Endodermal cell (in vitro differentiated cells): ENCODE data around the gene ZMYND8. TPM values are rescaled to one million over a fixed set of nuclear protein-coding genes. Genes with fewer than 3 reads are reported as not detected.
"Not testable (repeated sequence)": the region's sequence is repeated elsewhere in the genome, so short reads cannot be mapped to it uniquely, and the experiment has no call there.

Experiments
- DNase-seq: peaks from one replicate; pipeline ENCODE4 v3.0.0-alpha.2; 2017
- H3K27ac ChIP-seq: 2 replicates; pipeline ENCODE4 v1.5.1; 2013; ENCODE audit warnings: mild to moderate bottlenecking, low read depth, low read length, moderate library complexity
- H3K27me3 ChIP-seq: 2 replicates; pipeline ENCODE4 v1.6.1; 2013; ENCODE audit warnings: mild to moderate bottlenecking, low read length, moderate library complexity; ENCODE audit not compliant: insufficient read depth, control insufficient read depth, poor library complexity, severe bottlenecking
- H3K36me3 ChIP-seq: 2 replicates; pipeline ENCODE4 v1.7.0; 2013; ENCODE audit warnings: mild to moderate bottlenecking, low read length, moderate library complexity; ENCODE audit not compliant: control insufficient read depth, insufficient read depth
- H3K4me1 ChIP-seq: one replicate; pipeline ENCODE4 v1.7.0; 2013; ENCODE audit warnings: low read length; ENCODE audit not compliant: control insufficient read depth, insufficient read depth
- H3K4me3 ChIP-seq: 2 replicates; pipeline ENCODE4 v1.5.1; 2013; ENCODE audit warnings: mild to moderate bottlenecking, low read length, moderate library complexity
- H3K9ac ChIP-seq: 2 replicates; pipeline ENCODE4 v1.6.1; 2013; ENCODE audit warnings: mild to moderate bottlenecking, low read length, moderate library complexity; ENCODE audit not compliant: poor library complexity, severe bottlenecking; ENCODE audit errors: extremely low read depth
- H3K9me3 ChIP-seq: 2 replicates; pipeline ENCODE4 v1.6.1; 2013; ENCODE audit warnings: mild to moderate bottlenecking, low read length, moderate library complexity; ENCODE audit not compliant: control insufficient read depth
- H3K27ac Mint-ChIP-seq: 2 replicates; pipeline ENCODE4 v1.8.0; 2020; ENCODE audit warnings: mixed read lengths
- H3K27me3 Mint-ChIP-seq: 2 replicates; pipeline ENCODE4 v1.8.0; 2021; ENCODE audit warnings: mild to moderate bottlenecking, mixed read lengths; ENCODE audit not compliant: insufficient read depth
- H3K36me3 Mint-ChIP-seq: 2 replicates; pipeline ENCODE4 v1.8.0; 2020; ENCODE audit warnings: low read depth, mixed read lengths
- H3K4me1 Mint-ChIP-seq: 2 replicates; pipeline ENCODE4 v1.8.0; 2020; ENCODE audit warnings: mixed read lengths
- H3K4me3 Mint-ChIP-seq: 2 replicates; pipeline ENCODE4 v1.8.0; 2020; ENCODE audit warnings: mild to moderate bottlenecking, moderate library complexity, mixed read lengths
- H3K9me3 Mint-ChIP-seq: 2 replicates; pipeline ENCODE4 v1.8.0; 2020; ENCODE audit warnings: mild to moderate bottlenecking, mixed read lengths
- CTCF ChIP-seq: fragments of 200-600 bp; sonication (generic); conservative IDR thresholded peaks from 2 replicates; pipeline ENCODE4 v1.5.0; 2021; ENCODE audit warnings: antibody characterized with exemption, mild to moderate bottlenecking
- WGBS, 2 experiments: methylation state at CpG; one replicate each; pipeline versions ENCODE4 v1.1.5 to v1.1.7; 2013; ENCODE audit warnings: missing lambda C conversion rate in 2 of 2, mixed read lengths in 1 of 2; ENCODE audit not compliant: insufficient coverage in 1 of 2, insufficient read length in 1 of 2; 5-methylcytosine and 5-hydroxymethylcytosine counted together
- total RNA-seq, 2 donors: library from RNA; stranded (reverse); fragmentation: NEBNext Ultra II Directional in 1 of 2; extraction: Animal tissue kit (Norgen Biotek cat#: 25700) in 1 of 2; gene quantifications; 2 replicates in 1 of 2; 3 replicates in 1 of 2; pipeline ENCODE4 v1.2.1, GENCODE V29; 2021

ZMYND8 gene
- total RNA-seq, 2 donors from 2014 or later = 85.0 to 99.9 TPM

- H3K27ac Mint-ChIP-seq = no peak overlapping the region
- no peak for TF ChIP-seq CTCF
- Histone ChIP-seq H3K4me1 (no peaks in the 10 kb centered on the region), H3K9me3 (no peaks in the 10 kb centered on the region), H3K36me3 (peaks cover 70% of the 10 kb centered on the region), H3K4me3 (no peak overlapping the region), H3K9ac (no peak overlapping the region), H3K27ac (no peak overlapping the region), H3K27me3 (no peaks in the 10 kb centered on the region)
- peaks cover 4% of the 10 kb centered on the region for H3K4me1 Mint-ChIP-seq
- 64 to 82% methylated on average over 3 to 7 of the region's 7 CpGs for WGBS, 2 experiments
- no peaks in the 10 kb centered on the region for H3K9me3 Mint-ChIP-seq
- no peak overlapping the region for H3K4me3 Mint-ChIP-seq
- peaks cover 64% of the 10 kb centered on the region for H3K36me3 Mint-ChIP-seq
- H3K27me3 Mint-ChIP-seq = no peaks in the 10 kb centered on the region
- no peak for DNase-seq
Measured at GRCh38 chr20:47266847-47267515, 89.5 kb downstream of the ZMYND8 start.

GRCh38 chr20:47265984-47266383 lies 90.5 kb downstream of the ZMYND8 start:
- no peak for TF ChIP-seq CTCF
- no peak for DNase-seq

GRCh38 chr20:47265214-47265613 lies 91.3 kb downstream of the ZMYND8 start:
- no peaks in the 10 kb centered on the region for H3K4me1 ChIP-seq
- H3K4me3 Mint-ChIP-seq = no peak overlapping the region
- WGBS, 2 experiments = 67 to 77% methylated on average over 3 to 6 of the region's 6 CpGs
- H3K4me1 Mint-ChIP-seq = peaks cover 4% of the 10 kb centered on the region
- peaks cover 73% of the 10 kb centered on the region for H3K36me3 ChIP-seq
- no peaks in the 10 kb centered on the region for H3K27me3 ChIP-seq
- no peaks in the 10 kb centered on the region for H3K27me3 Mint-ChIP-seq
- peaks cover 5% of the 10 kb centered on the region for H3K9me3 ChIP-seq
- H3K9me3 Mint-ChIP-seq = no peaks in the 10 kb centered on the region
- no peak overlapping the region for H3K27ac Mint-ChIP-seq
- no peak for DNase-seq
- no peak for TF ChIP-seq CTCF
- no peak overlapping the region for H3K4me3 ChIP-seq
- peaks cover 71% of the 10 kb centered on the region for H3K36me3 Mint-ChIP-seq
- H3K9ac ChIP-seq = no peak overlapping the region
- no peak overlapping the region for H3K27ac ChIP-seq

More at GRCh38 chr20:47265984-47266383, 90.5 kb downstream of the ZMYND8 start:
- H3K9ac ChIP-seq = no peak overlapping the region
- peaks cover 67% of the 10 kb centered on the region for H3K36me3 Mint-ChIP-seq
- no peaks in the 10 kb centered on the region for H3K9me3 Mint-ChIP-seq
- H3K27ac Mint-ChIP-seq = peak overlapping the region; percentile 84
- H3K4me3 Mint-ChIP-seq = no peak overlapping the region
- H3K4me3 ChIP-seq = no peak overlapping the region
- no peaks in the 10 kb centered on the region for H3K27me3 Mint-ChIP-seq
- H3K27ac ChIP-seq = no peak overlapping the region
- peaks cover 4% of the 10 kb centered on the region for H3K4me1 Mint-ChIP-seq
- H3K27me3 ChIP-seq = no peaks in the 10 kb centered on the region
- H3K9me3 ChIP-seq = peaks cover 5% of the 10 kb centered on the region
- H3K4me1 ChIP-seq = no peaks in the 10 kb centered on the region
- H3K36me3 ChIP-seq = peaks cover 71% of the 10 kb centered on the region
- 86 to 95% methylated on average over 3 to 5 of the region's 5 CpGs for WGBS, 2 experiments

DNA sequence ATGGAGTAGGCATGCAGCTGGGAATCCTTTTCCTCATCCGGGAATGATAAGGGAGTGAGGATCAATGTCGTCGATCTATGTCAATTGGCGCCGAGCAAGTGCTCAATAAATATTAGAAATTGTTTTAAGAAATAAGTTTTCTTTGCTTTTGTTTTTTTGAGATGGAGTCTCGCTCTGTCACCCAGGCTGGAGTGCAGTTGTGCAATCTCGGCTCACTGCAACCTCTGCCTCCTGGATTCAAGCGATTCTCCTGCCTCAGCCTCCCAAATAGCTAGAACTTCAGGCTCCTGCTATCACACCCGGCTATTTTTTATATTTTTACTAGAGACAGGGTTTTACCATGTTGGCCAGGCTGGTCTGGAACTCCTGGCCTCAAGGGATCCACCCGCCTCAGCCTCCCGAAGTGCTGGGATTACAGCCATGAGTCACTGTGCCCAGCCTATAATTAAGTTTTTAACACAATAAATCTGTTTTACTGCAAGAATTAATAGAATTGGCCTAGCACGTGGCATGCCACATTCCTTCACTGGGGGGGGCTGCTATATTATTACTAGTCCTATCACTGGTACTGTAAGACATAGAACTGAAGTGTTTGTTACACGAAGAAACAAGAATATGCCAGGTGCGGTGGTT lies 92.2 kb downstream of the ZMYND8 start:
- H3K27me3 ChIP-seq, H3K9me3 Mint-ChIP-seq, DNase-seq, H3K9me3 ChIP-seq, H3K4me3 Mint-ChIP-seq, H3K27ac ChIP-seq, H3K4me3 ChIP-seq, H3K9ac ChIP-seq, H3K27me3 Mint-ChIP-seq, H3K4me1 ChIP-seq, H3K4me1 Mint-ChIP-seq: not testable (repeated sequence)
- WGBS, 2 experiments = 86 to 90% methylated on average over 14 of the region's 14 CpGs
- Mint-ChIP-seq H3K36me3 (peaks cover 71% of the 10 kb centered on the region), H3K27ac (peak overlapping the region; percentile 76)
- peaks cover 75% of the 10 kb centered on the region for H3K36me3 ChIP-seq
